Lower leg skin (tissue), 4 donors: Measurements from ENCODE around the gene DGKH. TPM values are rescaled to one million over a fixed set of nuclear protein-coding genes. Genes with fewer than 3 reads are reported as not detected.
A peak's percentile ranks its signal among the peaks of the same experiment; 100 is the strongest.

Experiments
- DNase-seq, 2 donors: peaks; one replicate each; pipeline ENCODE4 v3.0.0-alpha.2; 2019; ENCODE audit warnings: low spot score in 2 of 2
- H3K4me3 ChIP-seq: fragments of 200-600 bp; sonication (generic); 2 replicates; pipeline ENCODE4 v1.5.1; 2017; ENCODE audit warnings: mild to moderate bottlenecking, low read depth; ENCODE audit not compliant: poor library complexity, severe bottlenecking
- POLR2A ChIP-seq, 2 donors: fragments of 450-650 bp; IDR thresholded peaks; one replicate each; pipeline ENCODE4 v1.6.1; 2016 to 2017; ENCODE audit warnings: antibody characterized with exemption in 2 of 2, mild to moderate bottlenecking in 1 of 2, moderate library complexity in 1 of 2
- WGBS, 2 donors: methylation state at CpG; one replicate each; pipeline ENCODE4 v1.1.5; 2018; 5-methylcytosine and 5-hydroxymethylcytosine counted together
- intact Hi-C: fragments of 100-400 bp; cut with DNase I; formaldehyde crosslinking; loops from one replicate; pipeline ENCODE4 v1.15.0; 2023; ENCODE audit warnings: low total_unique reads
- total RNA-seq, 4 donors: library from RNA; depleted of rRNA; stranded (reverse); fragments of >200 nt; gene quantifications; one replicate each; pipeline ENCODE4 v1.1.0, GENCODE V29; 2016
- TF ChIP-seq, protein P1 (sequence below), 3 donors: fragments of 450-650 bp; IDR thresholded peaks; one replicate each; pipeline ENCODE4 v1.5.1; 2016; ENCODE audit warnings: antibody characterized with exemption in 3 of 3, mild to moderate bottlenecking in 3 of 3, moderate library complexity in 2 of 3

DGKH gene
- total RNA-seq, 4 donors from 2014 or later = 8.8 to 17.0 (median 10.9) TPM

DNA sequence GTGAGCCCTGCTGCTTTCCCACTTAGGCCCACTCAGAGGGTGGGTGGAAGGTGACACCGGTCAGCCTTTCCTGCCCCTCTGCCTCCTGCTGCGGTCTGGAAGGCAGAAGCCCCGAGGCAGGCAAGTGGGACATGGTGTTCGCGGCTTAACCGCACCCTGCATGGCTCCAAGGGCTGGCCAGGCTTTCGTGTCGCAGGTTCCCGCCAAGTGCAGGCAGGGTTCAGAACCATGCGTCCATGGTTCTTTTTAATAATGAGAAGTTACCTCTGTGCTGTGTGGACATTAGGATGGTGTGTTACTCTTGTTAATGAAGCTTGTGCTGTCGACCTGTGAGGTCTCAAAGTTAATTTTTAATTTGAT lies 986 bp downstream of the DGKH start:
- WGBS, 2 donors = 3 to 5% methylated on average over 11 of the region's 11 CpGs
- peak in 1 of 2 donors; percentile 23 for DNase-seq
- intact Hi-C loops = loop anchor here (10.0 kb wide), 1 partner anchor 85 kb away; the partner anchor contains the start of gene VWA8
- H3K4me3 ChIP-seq = peak overlapping the region; percentile 32
- TF ChIP-seq POLR2A (IDR thresholded peaks at IDR 0.05) = no peak
- TF ChIP-seq, protein P1, sequence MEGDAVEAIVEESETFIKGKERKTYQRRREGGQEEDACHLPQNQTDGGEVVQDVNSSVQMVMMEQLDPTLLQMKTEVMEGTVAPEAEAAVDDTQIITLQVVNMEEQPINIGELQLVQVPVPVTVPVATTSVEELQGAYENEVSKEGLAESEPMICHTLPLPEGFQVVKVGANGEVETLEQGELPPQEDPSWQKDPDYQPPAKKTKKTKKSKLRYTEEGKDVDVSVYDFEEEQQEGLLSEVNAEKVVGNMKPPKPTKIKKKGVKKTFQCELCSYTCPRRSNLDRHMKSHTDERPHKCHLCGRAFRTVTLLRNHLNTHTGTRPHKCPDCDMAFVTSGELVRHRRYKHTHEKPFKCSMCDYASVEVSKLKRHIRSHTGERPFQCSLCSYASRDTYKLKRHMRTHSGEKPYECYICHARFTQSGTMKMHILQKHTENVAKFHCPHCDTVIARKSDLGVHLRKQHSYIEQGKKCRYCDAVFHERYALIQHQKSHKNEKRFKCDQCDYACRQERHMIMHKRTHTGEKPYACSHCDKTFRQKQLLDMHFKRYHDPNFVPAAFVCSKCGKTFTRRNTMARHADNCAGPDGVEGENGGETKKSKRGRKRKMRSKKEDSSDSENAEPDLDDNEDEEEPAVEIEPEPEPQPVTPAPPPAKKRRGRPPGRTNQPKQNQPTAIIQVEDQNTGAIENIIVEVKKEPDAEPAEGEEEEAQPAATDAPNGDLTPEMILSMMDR (IDR thresholded peaks at IDR 0.05) = no peak

GRCh38 chr13:42054798-42055499 lies 6.5 kb downstream of the DGKH start:
- WGBS, 2 donors = 86% methylated on average over 5 of the region's 5 CpGs
- no peak for DNase-seq
- H3K4me3 ChIP-seq = no peak overlapping the region
- no peak for TF ChIP-seq POLR2A (IDR thresholded peaks at IDR 0.05)
- TF ChIP-seq, protein P1 (IDR thresholded peaks at IDR 0.05) = no peak
- intact Hi-C loops = no loop called here

- 76 to 83% methylated on average over 6 of the region's 6 CpGs for WGBS, 2 donors
- no peak overlapping the region for H3K4me3 ChIP-seq
- intact Hi-C loops = no loop called here
- DNase-seq = no peak
- TF ChIP-seq POLR2A (IDR thresholded peaks at IDR 0.05) = no peak
- TF ChIP-seq, protein P1 (IDR thresholded peaks at IDR 0.05) = no peak
Measured at GRCh38 chr13:42055500-42056085, 7.1 kb downstream of the DGKH start.

- intact Hi-C loops = no loop called here
- 70 to 77% methylated on average over 1 of the region's 1 CpG for WGBS, 2 donors
- no peak for DNase-seq
- H3K4me3 ChIP-seq = no peak overlapping the region
- TF ChIP-seq POLR2A (IDR thresholded peaks at IDR 0.05) = no peak
- TF ChIP-seq, protein P1 (IDR thresholded peaks at IDR 0.05) = no peak
Measured at GRCh38 chr13:42056146-42056545, 7.7 kb downstream of the DGKH start.

DNA sequence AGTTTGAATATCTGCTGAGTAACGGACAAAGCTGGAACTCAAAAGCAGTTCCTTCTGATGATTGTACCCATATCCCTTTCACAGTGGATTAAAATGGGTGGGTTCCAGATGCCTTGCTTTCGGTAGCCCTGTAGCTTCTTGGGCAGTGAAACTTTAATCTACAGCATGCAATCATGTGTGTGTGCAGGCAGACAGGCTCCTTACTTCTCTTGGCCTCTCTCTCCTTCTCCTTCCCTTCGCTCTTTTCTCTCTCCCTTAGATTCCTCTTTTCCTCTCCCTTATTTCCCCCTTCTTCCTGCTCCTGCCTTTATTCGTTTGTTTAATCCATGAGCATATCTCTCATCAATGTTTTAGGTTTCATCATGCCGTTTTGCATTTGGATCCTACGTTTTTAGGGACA lies 8.1 kb downstream of the DGKH start:
- WGBS, 2 donors = 79 to 84% methylated on average over 6 of the region's 6 CpGs
- intact Hi-C loops = no loop called here
- no peak overlapping the region for H3K4me3 ChIP-seq
- DNase-seq = no peak
- TF ChIP-seq, protein P1 (IDR thresholded peaks at IDR 0.05) = no peak
- no peak for TF ChIP-seq POLR2A (IDR thresholded peaks at IDR 0.05)
